Skeletal muscle tissue (tissue), 4 donors: ENCODE results near the gene CCR3. TPM values are rescaled to one million over a fixed set of nuclear protein-coding genes. Genes with fewer than 3 reads are reported as not detected.

Source experiments
- H3K27ac ChIP-seq: one replicate; pipeline ENCODE4 v1.7.0; 2013; ENCODE audit warnings: mild to moderate bottlenecking, low read depth, low read length, inconsistent platforms
- H3K27me3 ChIP-seq, 3 donors: one replicate each; pipeline ENCODE4 v1.7.0; 2013; ENCODE audit warnings: low read length in 3 of 3; ENCODE audit not compliant: control insufficient read depth in 3 of 3, insufficient read depth in 3 of 3
- H3K36me3 ChIP-seq, 3 donors: one replicate each; pipeline ENCODE4 v1.7.0; 2013; ENCODE audit warnings: low read length in 3 of 3; ENCODE audit not compliant: control insufficient read depth in 3 of 3, insufficient read depth in 3 of 3
- H3K4me1 ChIP-seq, 3 donors: one replicate each; pipeline ENCODE4 v1.7.0; 2013; ENCODE audit warnings: low read length in 3 of 3, mild to moderate bottlenecking in 3 of 3; ENCODE audit not compliant: control insufficient read depth in 3 of 3, insufficient read depth in 3 of 3
- H3K4me3 ChIP-seq, 3 donors: one replicate each; pipeline ENCODE4 v1.7.0; 2013; ENCODE audit warnings: low read length in 3 of 3
- H3K9ac ChIP-seq, 3 donors: one replicate each; pipeline ENCODE4 v1.7.0; 2013; ENCODE audit warnings: low read length in 3 of 3, mild to moderate bottlenecking in 3 of 3, moderate library complexity in 2 of 3, low read depth in 1 of 3
- H3K9me3 ChIP-seq, 3 donors: one replicate each; pipeline ENCODE4 v1.7.0; 2013; ENCODE audit warnings: low read length in 3 of 3; ENCODE audit not compliant: control insufficient read depth in 3 of 3
- total RNA-seq: library from RNA; depleted of rRNA; stranded (reverse); fragments of >200 nt; gene quantifications from one replicate; pipeline ENCODE4 v1.2.3, GENCODE V29; 2014
- donor health status: Osteomylitis.

CCR3 gene
- total RNA-seq, 1 donor from 2014 or later, result not detected

- H3K9me3 ChIP-seq, result no peaks in the 10 kb centered on the region
- H3K9ac ChIP-seq, result no peak overlapping the region
- H3K27ac ChIP-seq, result no peak overlapping the region
- no peaks in the 10 kb centered on the region for H3K36me3 ChIP-seq
- peaks cover 0 to 2% (median 0%) of the 10 kb centered on the region in 3 donors for H3K4me1 ChIP-seq
- no peak overlapping the region for H3K4me3 ChIP-seq
- peaks cover 0 to 2% (median 0%) of the 10 kb centered on the region in 3 donors for H3K27me3 ChIP-seq
Measured at GRCh38 chr3:46293035-46293724, 50.9 kb downstream of the CCR3 start.

DNA sequence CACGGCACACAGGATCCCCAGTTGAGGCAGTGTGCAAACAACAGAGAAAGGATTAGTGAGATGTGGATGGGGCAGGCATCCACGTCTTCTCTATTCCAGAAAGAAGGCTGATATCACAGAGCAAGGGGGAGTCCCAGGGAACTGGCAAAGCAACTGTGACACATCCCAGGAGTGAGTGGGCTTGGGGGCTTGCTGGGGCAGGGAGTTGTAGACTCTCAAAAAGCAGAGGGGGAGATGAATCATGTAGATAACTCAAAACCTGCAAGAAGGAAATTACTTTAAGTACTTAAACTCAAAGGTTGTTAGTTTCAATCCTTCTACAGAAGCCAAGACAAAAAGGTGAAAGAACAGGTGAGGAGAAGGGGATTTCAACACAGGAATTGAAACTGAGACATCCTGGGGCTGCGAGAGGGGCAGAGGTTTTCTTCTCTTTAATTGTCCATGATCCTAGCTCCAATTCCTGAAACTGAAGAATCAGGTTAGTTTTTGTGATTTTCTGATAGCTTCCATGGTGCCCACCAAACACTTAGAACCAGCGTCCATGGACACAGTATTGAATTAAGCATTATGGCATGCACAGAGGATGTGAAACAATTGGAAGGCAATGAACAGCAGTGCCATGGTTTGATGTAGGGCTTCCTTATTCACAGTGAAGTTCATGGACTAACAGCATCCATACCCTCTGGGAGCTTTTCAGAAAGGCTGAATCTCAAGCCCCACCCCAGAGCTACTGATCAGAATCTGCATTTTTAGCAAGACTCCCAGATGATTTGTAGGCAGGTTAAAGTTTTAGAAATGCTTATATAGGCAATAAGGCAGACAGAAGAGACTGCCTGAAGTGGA lies 52.0 kb downstream of the CCR3 start:
- Histone ChIP-seq H3K9ac (no peak overlapping the region), H3K9me3 (no peaks in the 10 kb centered on the region), H3K27ac (no peak overlapping the region), H3K27me3 (peaks cover 0 to 2% (median 0%) of the 10 kb centered on the region in 3 donors), H3K36me3 (no peaks in the 10 kb centered on the region), H3K4me3 (no peak overlapping the region), H3K4me1 (peaks cover 0 to 2% (median 0%) of the 10 kb centered on the region in 3 donors)

- Histone ChIP-seq H3K36me3 (no peaks in the 10 kb centered on the region), H3K4me1 (peaks cover 0 to 2% (median 0%) of the 10 kb centered on the region in 3 donors), H3K4me3 (no peak overlapping the region), H3K27ac (no peak overlapping the region), H3K9ac (no peak overlapping the region), H3K9me3 (no peaks in the 10 kb centered on the region), H3K27me3 (no peaks in the 10 kb centered on the region)
Measured at GRCh38 chr3:46296826-46297225, 54.6 kb downstream of the CCR3 start.

GRCh38 chr3:46297658-46298423 lies 55.6 kb downstream of the CCR3 start:
- Histone ChIP-seq H3K9ac (no peak overlapping the region), H3K36me3 (no peaks in the 10 kb centered on the region), H3K4me1 (peaks cover 0 to 2% (median 0%) of the 10 kb centered on the region in 3 donors), H3K27ac (no peak overlapping the region), H3K9me3 (no peaks in the 10 kb centered on the region), H3K27me3 (no peaks in the 10 kb centered on the region), H3K4me3 (no peak overlapping the region)

GRCh38 chr3:46298871-46299607 lies 56.8 kb downstream of the CCR3 start:
- Histone ChIP-seq H3K36me3 (no peaks in the 10 kb centered on the region), H3K4me3 (no peak overlapping the region), H3K27me3 (no peaks in the 10 kb centered on the region), H3K9ac (no peak overlapping the region), H3K4me1 (peaks cover 0 to 2% (median 0%) of the 10 kb centered on the region in 3 donors), H3K27ac (no peak overlapping the region), H3K9me3 (no peaks in the 10 kb centered on the region)

- no peaks in the 10 kb centered on the region for H3K9me3 ChIP-seq
- H3K36me3 ChIP-seq, result no peaks in the 10 kb centered on the region
- H3K27me3 ChIP-seq, result no peaks in the 10 kb centered on the region
- no peak overlapping the region for H3K4me3 ChIP-seq
- H3K9ac ChIP-seq, result no peak overlapping the region
- H3K27ac ChIP-seq, result no peak overlapping the region
- peaks cover 0 to 2% (median 0%) of the 10 kb centered on the region in 3 donors for H3K4me1 ChIP-seq
Measured at GRCh38 chr3:46299608-46300460, 57.6 kb downstream of the CCR3 start.

- Histone ChIP-seq H3K9me3 (no peaks in the 10 kb centered on the region), H3K9ac (no peak overlapping the region), H3K27me3 (no peaks in the 10 kb centered on the region), H3K27ac (no peak overlapping the region), H3K4me1 (peaks cover 0 to 2% (median 0%) of the 10 kb centered on the region in 3 donors), H3K4me3 (no peak overlapping the region), H3K36me3 (no peaks in the 10 kb centered on the region)
Measured at GRCh38 chr3:46300461-46300789, 58.2 kb downstream of the CCR3 start.

GRCh38 chr3:46301122-46301835 lies 59.0 kb downstream of the CCR3 start:
- Histone ChIP-seq H3K9me3 (no peaks in the 10 kb centered on the region), H3K9ac (no peak overlapping the region), H3K27ac (no peak overlapping the region), H3K4me1 (peaks cover 0 to 2% (median 0%) of the 10 kb centered on the region in 3 donors), H3K4me3 (no peak overlapping the region), H3K36me3 (no peaks in the 10 kb centered on the region), H3K27me3 (no peaks in the 10 kb centered on the region)
